Neural progenitor cell (in vitro differentiated cells): ENCODE measurements around the gene OBP2A.

ENCODE experiments used
- CTCF ChIP-seq: fragments of 200-600 bp; sonication (generic); IDR thresholded peaks from 2 replicates; pipeline ENCODE4 v1.5.1; 2017; ENCODE audit warnings: antibody characterized with exemption, mild to moderate bottlenecking
- EZH2 ChIP-seq: fragments of 200-600 bp; sonication (generic); IDR thresholded peaks from 2 replicates; pipeline ENCODE4 v1.6.1; 2017; ENCODE audit warnings: antibody characterized with exemption, mild to moderate bottlenecking, moderate library complexity
- EZH2phosphoT487 ChIP-seq: fragments of 200-600 bp; sonication (generic); IDR thresholded peaks from 2 replicates; pipeline ENCODE4 v1.6.1; 2017; ENCODE audit warnings: antibody characterized with exemption

GRCh38 chr9:135567311-135567710 lies 21.4 kb downstream of the OBP2A start:
- TF ChIP-seq CTCF (no peak), EZH2phosphoT487 (no peak), EZH2 (no peak)
